ENCODE data around the gene ATN1. TPM values are rescaled to one million over a fixed set of nuclear protein-coding genes. Genes with fewer than 3 reads are reported as not detected.

Gene ATN1
- total RNA-seq, 1 experiment from 2014 or later: 82.3 TPM

DNA sequence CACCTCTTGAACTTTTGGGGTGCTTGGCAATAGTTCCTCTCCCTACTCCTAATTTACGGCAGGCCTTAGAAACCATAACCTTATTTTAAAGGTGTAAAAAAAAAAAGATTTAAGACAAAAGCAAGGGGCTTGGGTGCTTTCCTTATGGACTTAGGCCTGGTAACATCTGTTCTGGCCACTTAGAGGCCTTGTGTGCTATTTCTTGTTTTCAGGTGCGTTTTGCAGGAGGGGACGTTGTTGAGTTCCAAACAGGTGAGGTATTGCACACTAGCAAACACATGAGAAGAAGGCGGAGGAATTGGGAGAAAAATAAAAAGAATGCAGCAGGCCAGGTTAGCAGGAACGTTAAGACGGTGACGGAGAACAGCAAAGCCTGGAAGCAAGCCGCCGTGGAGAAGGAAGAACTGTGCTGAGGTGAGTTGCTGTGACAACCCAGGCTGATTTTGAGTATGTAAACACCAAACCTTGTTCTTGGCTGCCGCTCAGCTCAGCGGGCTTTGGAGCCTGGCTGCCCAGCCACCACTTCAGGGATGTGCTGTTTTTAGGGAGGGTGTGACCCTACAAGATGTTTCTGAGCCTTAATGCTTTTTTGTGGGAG is 60.3 kb downstream of the ATN1 start:
- in situ Hi-C loops (cut with HindIII; ENCODE audit: low pct_unique_long_range_greater_than_20kb, low sequenced_read_pairs): no loop called here
- intact Hi-C loops (cut with micrococcal nuclease; ENCODE audit: unreplicated experiment): no loop called here
- Histone ChIP-seq H3K4me1 (ENCODE audit: control insufficient read depth, insufficient read depth, low read length) (no peaks in the 10 kb centered on the region), H3K27me3 (ENCODE audit: control insufficient read depth, insufficient read depth, low read length) (no peaks in the 10 kb centered on the region), H3K27ac (ENCODE audit: low read length) (no peak overlapping the region), H3K9me3 (ENCODE audit: control insufficient read depth, insufficient read depth, low read depth, low read length) (no peaks in the 10 kb centered on the region), H3K36me3 (ENCODE audit: control insufficient read depth, insufficient read depth, low read length) (no peaks in the 10 kb centered on the region), H3K4me3 (ENCODE audit: low read depth in 2 of 2, low read length in 2 of 2) (no peak overlapping the region)
- ATAC-seq: no peak
- ChIA-PET POLR2A (no interaction called here), CTCF (no interaction called here)
- no peak for TF ChIP-seq POLR2AphosphoS5 (IDR thresholded peaks at IDR 0.05; ENCODE audit: low read depth, low read length)
- TF ChIP-seq, protein P1, sequence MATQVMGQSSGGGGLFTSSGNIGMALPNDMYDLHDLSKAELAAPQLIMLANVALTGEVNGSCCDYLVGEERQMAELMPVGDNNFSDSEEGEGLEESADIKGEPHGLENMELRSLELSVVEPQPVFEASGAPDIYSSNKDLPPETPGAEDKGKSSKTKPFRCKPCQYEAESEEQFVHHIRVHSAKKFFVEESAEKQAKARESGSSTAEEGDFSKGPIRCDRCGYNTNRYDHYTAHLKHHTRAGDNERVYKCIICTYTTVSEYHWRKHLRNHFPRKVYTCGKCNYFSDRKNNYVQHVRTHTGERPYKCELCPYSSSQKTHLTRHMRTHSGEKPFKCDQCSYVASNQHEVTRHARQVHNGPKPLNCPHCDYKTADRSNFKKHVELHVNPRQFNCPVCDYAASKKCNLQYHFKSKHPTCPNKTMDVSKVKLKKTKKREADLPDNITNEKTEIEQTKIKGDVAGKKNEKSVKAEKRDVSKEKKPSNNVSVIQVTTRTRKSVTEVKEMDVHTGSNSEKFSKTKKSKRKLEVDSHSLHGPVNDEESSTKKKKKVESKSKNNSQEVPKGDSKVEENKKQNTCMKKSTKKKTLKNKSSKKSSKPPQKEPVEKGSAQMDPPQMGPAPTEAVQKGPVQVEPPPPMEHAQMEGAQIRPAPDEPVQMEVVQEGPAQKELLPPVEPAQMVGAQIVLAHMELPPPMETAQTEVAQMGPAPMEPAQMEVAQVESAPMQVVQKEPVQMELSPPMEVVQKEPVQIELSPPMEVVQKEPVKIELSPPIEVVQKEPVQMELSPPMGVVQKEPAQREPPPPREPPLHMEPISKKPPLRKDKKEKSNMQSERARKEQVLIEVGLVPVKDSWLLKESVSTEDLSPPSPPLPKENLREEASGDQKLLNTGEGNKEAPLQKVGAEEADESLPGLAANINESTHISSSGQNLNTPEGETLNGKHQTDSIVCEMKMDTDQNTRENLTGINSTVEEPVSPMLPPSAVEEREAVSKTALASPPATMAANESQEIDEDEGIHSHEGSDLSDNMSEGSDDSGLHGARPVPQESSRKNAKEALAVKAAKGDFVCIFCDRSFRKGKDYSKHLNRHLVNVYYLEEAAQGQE (IDR thresholded peaks at IDR 0.05; ENCODE audit: insufficient read depth in 1 of 2, low read depth in 2 of 2, low read length in 1 of 2): no peak
- TF ChIP-seq SIN3A (IDR thresholded peaks at IDR 0.05; ENCODE audit: borderline replicate concordance, insufficient read depth, low read depth, low read length): no peak
- no peak for TF ChIP-seq TCF7L2 (IDR thresholded peaks at IDR 0.05; ENCODE audit: low read depth, low read length)
- TF ChIP-seq CTCF (IDR thresholded peaks at IDR 0.05): no peak
- DNase-seq (ENCODE audit: low read depth, low spot score): no peak
- BruUV-seq (replicated peaks): TSS peak; percentile 39

Small RNAs within 50 kb of the gene (microRNA-seq; reads per million reads assigned to microRNA genes)
- 5.4 reads per million, percentile 15 among the genes with 10 or more reads in this experiment for gene MIR141 (ENCODE audit: unreplicated experiment)
- 61.0 reads per million, percentile 51 among the genes with 10 or more reads in this experiment for gene MIR200C (ENCODE audit: unreplicated experiment)

Other genes with a start within 250 kb of the ATN1 start
- gene ZNF384, start 238.6 kb upstream of the ATN1 start, total RNA-seq (2021; ENCODE audit: unreplicated experiment): 54.3 TPM
- 0.13 TPM for gene PIANP, start 227.1 kb upstream of the ATN1 start, total RNA-seq (2021; ENCODE audit: unreplicated experiment)
- 37.5 TPM for gene COPS7A, start 203.9 kb upstream of the ATN1 start, total RNA-seq (2021; ENCODE audit: unreplicated experiment)
- 175 TPM for gene MLF2, start 174.8 kb upstream of the ATN1 start, total RNA-seq (2021; ENCODE audit: unreplicated experiment)
- 395 TPM for gene PTMS, start 161.6 kb upstream of the ATN1 start, total RNA-seq (2021; ENCODE audit: unreplicated experiment)
- gene LAG3, start 155.4 kb upstream of the ATN1 start, total RNA-seq (2021; ENCODE audit: unreplicated experiment): 2.7 TPM
- gene CD4, start 138.4 kb upstream of the ATN1 start, total RNA-seq (2021; ENCODE audit: unreplicated experiment): 0.23 TPM
- gene GPR162, start 106.1 kb upstream of the ATN1 start, total RNA-seq (2021; ENCODE audit: unreplicated experiment): 1.3 TPM
- 11.0 TPM for gene P3H3, start 99.6 kb upstream of the ATN1 start, total RNA-seq (2021; ENCODE audit: unreplicated experiment)
- 0.21 TPM for gene GNB3, start 87.0 kb upstream of the ATN1 start, total RNA-seq (2021; ENCODE audit: unreplicated experiment)
- gene CDCA3, start 76.7 kb upstream of the ATN1 start, total RNA-seq (2021; ENCODE audit: unreplicated experiment): 59.0 TPM
- 104 TPM for gene USP5, start 75.8 kb upstream of the ATN1 start, total RNA-seq (2021; ENCODE audit: unreplicated experiment)
- gene TPI1, start 60.4 kb upstream of the ATN1 start, total RNA-seq (2021; ENCODE audit: unreplicated experiment): 693 TPM
- gene SPSB2, start 54.7 kb upstream of the ATN1 start, total RNA-seq (2021; ENCODE audit: unreplicated experiment): 11.6 TPM
- gene LRRC23, start 23.1 kb upstream of the ATN1 start, total RNA-seq (2021; ENCODE audit: unreplicated experiment): 6.5 TPM
- 33.5 TPM for gene ENO2, start 13.4 kb upstream of the ATN1 start, total RNA-seq (2021; ENCODE audit: unreplicated experiment)
- gene RNU7-1, start 15.9 kb downstream of the ATN1 start, total RNA-seq (2021; ENCODE audit: unreplicated experiment): not detected
- 126 TPM for gene C12orf57, start 16.1 kb downstream of the ATN1 start, total RNA-seq (2021; ENCODE audit: unreplicated experiment)
- gene PTPN6, start 23.4 kb downstream of the ATN1 start, total RNA-seq (2021; ENCODE audit: unreplicated experiment): 13.7 TPM
- 138 TPM for gene PHB2, start 42.7 kb downstream of the ATN1 start, total RNA-seq (2021; ENCODE audit: unreplicated experiment)
- gene EMG1, start 43.0 kb downstream of the ATN1 start, total RNA-seq (2021; ENCODE audit: unreplicated experiment): 54.9 TPM
- 54.3 TPM for gene LPCAT3, start 90.5 kb downstream of the ATN1 start, total RNA-seq (2021; ENCODE audit: unreplicated experiment)
- gene C1S, start 132.8 kb downstream of the ATN1 start, total RNA-seq (2021; ENCODE audit: unreplicated experiment): 1.8 TPM
- gene C1R, start 164.5 kb downstream of the ATN1 start, total RNA-seq (2021; ENCODE audit: unreplicated experiment): 1.3 TPM
- gene C1RL, start 181.3 kb downstream of the ATN1 start, total RNA-seq (2021; ENCODE audit: unreplicated experiment): 10.7 TPM
- not detected for gene RBP5, start 200.9 kb downstream of the ATN1 start, total RNA-seq (2021; ENCODE audit: unreplicated experiment)
- gene CLSTN3, start 202.4 kb downstream of the ATN1 start, total RNA-seq (2021; ENCODE audit: unreplicated experiment): 5.9 TPM

Measured in Panc1 (cell line).